Activated CD4-positive, alpha-beta memory T cell treated with anti-CD3 and anti-CD28 coated beads, Interleukin-2, amount 10 ng/mL, durations not matched to agents 7 days and 5 days (primary cell): Measurements from ENCODE around the gene PHC2. TPM values are rescaled to one million over a fixed set of nuclear protein-coding genes. Genes with fewer than 3 reads are reported as not detected.
A peak's percentile ranks its signal among the peaks of the same experiment; 100 is the strongest.

Experiments used
- CTCF ChIA-PET: fragments of 350-600 bp; sonication (Branson Sonifier 250); formaldehyde crosslinking; loops from one replicate; lab custom pipeline; 2021; ENCODE audit warnings: antibody characterized with exemption, inconsistent platforms; lab: Charles Lee
- POLR2A ChIA-PET: fragments of 350-600 bp; sonication (Branson Sonifier 250); formaldehyde crosslinking; loops from one replicate; lab custom pipeline; 2021; ENCODE audit warnings: antibody characterized with exemption; lab: Charles Lee
- DNase-seq: peaks from one replicate; pipeline ENCODE4 v3.0.0-alpha.2; 2020
- H3K27ac Mint-ChIP-seq: one replicate; pipeline ENCODE4 v1.8.0; 2021; ENCODE audit warnings: mild to moderate bottlenecking, mixed read lengths
- H3K27me3 Mint-ChIP-seq: one replicate; pipeline ENCODE4 v1.8.0; 2021; ENCODE audit warnings: mixed read lengths
- H3K36me3 Mint-ChIP-seq: one replicate; pipeline ENCODE4 v1.8.0; 2021; ENCODE audit warnings: low read depth, mixed read lengths
- H3K4me1 Mint-ChIP-seq: one replicate; pipeline ENCODE4 v1.8.0; 2021; ENCODE audit warnings: mixed read lengths
- H3K4me3 Mint-ChIP-seq: one replicate; pipeline ENCODE4 v1.8.0; 2021; ENCODE audit warnings: mild to moderate bottlenecking, mixed read lengths
- H3K9me3 Mint-ChIP-seq: one replicate; pipeline ENCODE4 v1.8.0; 2021; ENCODE audit warnings: mixed read lengths
- total RNA-seq, 2 experiments: library from RNA; stranded (reverse); gene quantifications; one replicate each; pipeline ENCODE4 v1.2.3, GENCODE V29; 2021

Gene PHC2
- total RNA-seq, 2 experiments from 2014 or later: 41.3 to 42.9 TPM

DNA sequence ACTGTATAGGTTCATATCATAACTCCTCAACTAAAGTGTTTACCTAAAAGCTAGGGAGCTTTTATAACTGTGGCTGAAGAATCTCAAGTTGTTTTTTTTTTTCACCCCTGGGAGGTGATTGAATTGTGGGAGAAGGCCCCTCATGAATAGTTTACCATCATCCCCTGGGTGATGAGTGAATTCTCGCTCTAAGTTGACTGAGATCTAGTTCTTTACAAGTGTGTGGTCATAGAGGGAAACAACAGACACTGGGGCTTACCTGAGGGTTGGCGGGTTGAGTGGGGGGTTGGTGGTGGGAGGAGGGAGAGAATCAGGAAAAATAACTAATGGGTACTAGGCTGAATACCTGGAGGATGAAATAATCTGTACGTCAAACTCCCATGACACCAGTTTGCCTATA lies 33.7 kb upstream of the PHC2 start:
- no peak overlapping the region for H3K27ac Mint-ChIP-seq
- H3K4me3 Mint-ChIP-seq: no peak overlapping the region
- no peaks in the 10 kb centered on the region for H3K36me3 Mint-ChIP-seq
- ChIA-PET POLR2A (interaction anchor here (0.6 kb wide), 2 partner anchors 56 to 816 kb away, joined by 3 to 4 read pairs; no protein-coding TSS in a partner anchor), CTCF (interaction anchor here (1.7 kb wide), 2 partner anchors 8 to 169 kb away, joined by 6 read pairs; no protein-coding TSS in a partner anchor)
- peaks cover 13% of the 10 kb centered on the region for H3K27me3 Mint-ChIP-seq
- H3K9me3 Mint-ChIP-seq: no peaks in the 10 kb centered on the region
- H3K4me1 Mint-ChIP-seq: peaks cover 1% of the 10 kb centered on the region
- DNase-seq: no peak

DNA sequence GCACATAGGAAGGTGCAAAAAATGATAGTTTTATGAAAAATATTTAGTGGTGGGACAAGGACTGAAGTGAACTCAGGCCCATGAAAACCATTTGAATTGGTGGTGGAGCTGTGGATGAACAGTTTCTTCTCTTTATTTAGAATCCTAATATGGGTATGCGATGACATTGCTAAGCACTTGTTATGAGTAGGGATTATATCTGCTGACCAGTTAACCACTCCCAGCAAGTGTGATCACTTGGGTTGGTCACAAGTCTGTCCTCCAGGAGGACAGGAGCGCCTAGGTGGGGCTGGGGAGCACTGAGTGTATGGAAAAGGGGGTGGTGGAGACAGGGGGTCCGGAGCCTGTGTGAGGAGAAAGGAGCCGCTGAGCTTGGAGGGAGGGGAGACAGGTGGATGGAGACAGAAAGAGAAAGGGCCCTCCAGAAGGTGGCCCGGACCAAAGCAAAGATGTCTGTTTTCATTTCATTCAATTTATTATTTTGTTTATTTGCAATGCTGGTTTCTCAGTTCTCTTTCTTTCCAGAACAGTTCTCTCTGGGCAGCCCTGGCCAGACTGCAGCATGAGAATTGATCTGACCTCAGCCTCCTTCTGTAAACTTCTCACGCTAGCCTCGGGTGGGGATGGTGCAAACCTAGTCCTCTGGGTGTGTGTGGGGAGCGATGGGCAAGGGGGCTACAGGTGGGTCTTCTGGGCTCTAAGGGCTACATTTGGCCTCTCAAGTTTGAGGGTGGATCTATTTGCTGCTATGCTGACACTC lies 31.7 kb upstream of the PHC2 start:
- POLR2A ChIA-PET: no interaction called here
- H3K4me3 Mint-ChIP-seq: no peak overlapping the region
- H3K4me1 Mint-ChIP-seq: no peaks in the 10 kb centered on the region
- no peaks in the 10 kb centered on the region for H3K36me3 Mint-ChIP-seq
- CTCF ChIA-PET: interaction anchor here (0.7 to 1.1 kb wide), 3 partner anchors 9 to 374 kb away, joined by 3 read pairs; no protein-coding TSS in a partner anchor
- no peak for DNase-seq
- no peaks in the 10 kb centered on the region for H3K9me3 Mint-ChIP-seq
- H3K27ac Mint-ChIP-seq: no peak overlapping the region
- peaks cover 16% of the 10 kb centered on the region for H3K27me3 Mint-ChIP-seq

- CTCF ChIA-PET: no interaction called here
- DNase-seq: no peak
- Mint-ChIP-seq H3K9me3 (no peaks in the 10 kb centered on the region), H3K4me1 (no peaks in the 10 kb centered on the region), H3K36me3 (no peaks in the 10 kb centered on the region), H3K4me3 (no peak overlapping the region), H3K27ac (no peak overlapping the region), H3K27me3 (peaks cover 16% of the 10 kb centered on the region)
- POLR2A ChIA-PET: no interaction called here
These were observed 30.2 kb upstream of the PHC2 start for GRCh38 chr1:33460947-33461629.

DNA sequence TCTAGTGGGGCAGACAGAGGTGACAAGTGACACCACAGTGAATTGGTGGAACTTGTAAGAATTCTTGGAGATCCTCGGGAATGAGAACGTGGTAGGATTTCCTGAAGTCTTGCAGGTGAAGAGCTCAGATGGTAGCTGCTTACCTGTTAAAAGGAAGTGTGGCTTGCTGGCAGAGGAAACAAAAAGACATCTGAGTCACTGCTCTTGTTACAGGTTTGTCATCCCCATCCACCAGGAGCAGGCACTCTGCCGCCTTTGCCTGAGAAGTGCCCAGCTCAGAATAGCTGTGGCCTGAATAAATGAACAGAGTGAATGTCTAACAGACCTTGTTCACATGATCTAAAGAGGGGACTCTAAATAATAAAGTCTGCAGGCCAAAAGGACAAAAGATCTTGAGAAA lies 29.2 kb upstream of the PHC2 start:
- H3K4me1 Mint-ChIP-seq: peaks cover 4% of the 10 kb centered on the region

GRCh38 chr1:33459691-33460090 lies 28.8 kb upstream of the PHC2 start:
- CTCF ChIA-PET: interaction anchor here (0.6 to 0.9 kb wide), 2 partner anchors 11 to 87 kb away, joined by 3 read pairs; no protein-coding TSS in a partner anchor
- H3K36me3 Mint-ChIP-seq: no peaks in the 10 kb centered on the region

More for the DNA sequence above, 29.2 kb upstream of the PHC2 start:
- Mint-ChIP-seq H3K4me3 (no peak overlapping the region), H3K9me3 (no peaks in the 10 kb centered on the region), H3K27me3 (peaks cover 16% of the 10 kb centered on the region), H3K27ac (no peak overlapping the region), H3K36me3 (no peaks in the 10 kb centered on the region)
- CTCF ChIA-PET: interaction anchor here (0.6 to 0.9 kb wide), 2 partner anchors 11 to 87 kb away, joined by 3 read pairs; no protein-coding TSS in a partner anchor
- POLR2A ChIA-PET: no interaction called here
- no peak for DNase-seq

GRCh38 chr1:33456502-33456886 lies 25.6 kb upstream of the PHC2 start:
- no peak for DNase-seq

More at GRCh38 chr1:33459691-33460090, 28.8 kb upstream of the PHC2 start:
- H3K27me3 Mint-ChIP-seq: peaks cover 16% of the 10 kb centered on the region
- no peak overlapping the region for H3K4me3 Mint-ChIP-seq
- H3K9me3 Mint-ChIP-seq: no peaks in the 10 kb centered on the region
- H3K27ac Mint-ChIP-seq: no peak overlapping the region
- POLR2A ChIA-PET: no interaction called here
- no peak for DNase-seq
- H3K4me1 Mint-ChIP-seq: peaks cover 4% of the 10 kb centered on the region

GRCh38 chr1:33455539-33456501 lies 24.9 kb upstream of the PHC2 start:
- H3K27me3 Mint-ChIP-seq: peaks cover 34% of the 10 kb centered on the region
- H3K27ac Mint-ChIP-seq: no peak overlapping the region
- CTCF ChIA-PET: interaction anchor here (0.6 to 2.7 kb wide), 15 partner anchors 8 to 1044 kb away, joined by 3 to 25 read pairs (median 5); no protein-coding TSS in a partner anchor
- no peak overlapping the region for H3K4me3 Mint-ChIP-seq
- peak; percentile 58 for DNase-seq
- POLR2A ChIA-PET: interaction anchor here (1.3 kb wide), 1 partner anchor 12 kb away, joined by 6 read pairs; no protein-coding TSS in a partner anchor
- H3K9me3 Mint-ChIP-seq: no peaks in the 10 kb centered on the region
- peaks cover 4% of the 10 kb centered on the region for H3K4me1 Mint-ChIP-seq
- no peaks in the 10 kb centered on the region for H3K36me3 Mint-ChIP-seq

More at GRCh38 chr1:33456502-33456886, 25.6 kb upstream of the PHC2 start:
- CTCF ChIA-PET: interaction anchor here (0.6 to 2.7 kb wide), 12 partner anchors 9 to 1044 kb away, joined by 3 to 25 read pairs (median 5); no protein-coding TSS in a partner anchor
- no peak overlapping the region for H3K27ac Mint-ChIP-seq
- H3K36me3 Mint-ChIP-seq: no peaks in the 10 kb centered on the region
- POLR2A ChIA-PET: no interaction called here
- peaks cover 4% of the 10 kb centered on the region for H3K4me1 Mint-ChIP-seq
- no peak overlapping the region for H3K4me3 Mint-ChIP-seq
- peaks cover 28% of the 10 kb centered on the region for H3K27me3 Mint-ChIP-seq
- no peaks in the 10 kb centered on the region for H3K9me3 Mint-ChIP-seq

- POLR2A ChIA-PET: interaction anchor here (1.3 kb wide), 1 partner anchor 11 kb away, joined by 6 read pairs; no protein-coding TSS in a partner anchor
- H3K4me3 Mint-ChIP-seq: no peak overlapping the region
- CTCF ChIA-PET: interaction anchor here (0.9 to 2.7 kb wide), 8 partner anchors 7 to 159 kb away, joined by 3 to 25 read pairs (median 6); no protein-coding TSS in a partner anchor
These were observed 23.9 kb upstream of the PHC2 start for GRCh38 chr1:33454646-33455282.

GRCh38 chr1:33446590-33446989 lies 15.7 kb upstream of the PHC2 start:
- H3K4me1 Mint-ChIP-seq: peaks cover 40% of the 10 kb centered on the region
- DNase-seq: peak; percentile 48
- CTCF ChIA-PET: interaction anchor here (0.7 to 0.9 kb wide), 2 partner anchors 9 to 12 kb away, joined by 3 read pairs; no protein-coding TSS in a partner anchor
- POLR2A ChIA-PET: interaction anchor here (0.7 to 1.8 kb wide), 3 partner anchors 9 to 320 kb away, joined by 4 to 5 read pairs (median 5); no protein-coding TSS in a partner anchor
- peak overlapping the region; percentile 22 for H3K27ac Mint-ChIP-seq
- H3K36me3 Mint-ChIP-seq: no peaks in the 10 kb centered on the region
- peaks cover 2% of the 10 kb centered on the region for H3K9me3 Mint-ChIP-seq
- no peak overlapping the region for H3K4me3 Mint-ChIP-seq
- peaks cover 45% of the 10 kb centered on the region for H3K27me3 Mint-ChIP-seq

More at GRCh38 chr1:33454646-33455282, 23.9 kb upstream of the PHC2 start:
- Mint-ChIP-seq H3K27me3 (peaks cover 40% of the 10 kb centered on the region), H3K36me3 (no peaks in the 10 kb centered on the region), H3K9me3 (no peaks in the 10 kb centered on the region), H3K27ac (no peak overlapping the region), H3K4me1 (peaks cover 4% of the 10 kb centered on the region)
- no peak for DNase-seq

GRCh38 chr1:33445108-33445507 lies 14.2 kb upstream of the PHC2 start:
- ChIA-PET CTCF (no interaction called here), POLR2A (interaction anchor here (1.8 kb wide), 1 partner anchor 13 kb away, joined by 5 read pairs; no protein-coding TSS in a partner anchor)
- DNase-seq: no peak
- Mint-ChIP-seq H3K4me1 (peaks cover 40% of the 10 kb centered on the region), H3K36me3 (no peaks in the 10 kb centered on the region), H3K27me3 (peaks cover 37% of the 10 kb centered on the region), H3K4me3 (no peak overlapping the region), H3K27ac (no peak overlapping the region), H3K9me3 (peaks cover 2% of the 10 kb centered on the region)

DNA sequence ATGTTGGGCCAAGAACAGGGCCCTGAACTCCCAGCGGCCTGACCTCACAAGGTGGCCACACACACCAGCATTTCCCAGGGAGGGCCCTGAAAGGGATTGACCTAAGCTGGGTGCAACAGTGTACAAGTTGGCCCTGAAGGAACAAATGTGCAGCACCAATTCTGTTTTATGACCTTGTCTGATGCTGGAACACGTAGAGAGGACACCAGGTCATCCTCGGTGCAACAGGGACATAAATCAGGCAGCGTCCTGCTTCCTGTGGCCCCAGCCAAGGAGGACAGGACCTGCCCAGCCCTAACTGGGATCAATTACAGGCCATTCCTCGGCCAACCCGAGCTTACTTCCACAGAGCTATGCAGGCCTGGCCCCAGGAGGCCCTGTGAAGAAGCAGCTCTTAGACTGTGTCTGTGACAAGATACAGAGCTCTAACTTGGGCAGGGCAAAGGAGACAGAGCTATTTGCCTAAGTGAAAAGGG lies 12.8 kb upstream of the PHC2 start:
- Mint-ChIP-seq H3K4me3 (no peak overlapping the region), H3K4me1 (peaks cover 40% of the 10 kb centered on the region), H3K36me3 (no peaks in the 10 kb centered on the region), H3K27me3 (peaks cover 34% of the 10 kb centered on the region), H3K9me3 (peaks cover 2% of the 10 kb centered on the region), H3K27ac (no peak overlapping the region)
- ChIA-PET POLR2A (interaction anchor here (1.2 kb wide), 1 partner anchor 11 kb away, joined by 6 read pairs; no protein-coding TSS in a partner anchor), CTCF (no interaction called here)
- DNase-seq: no peak
